Esophagus muscularis mucosa (tissue), 4 donors: Measurements from ENCODE around the gene PCDHGA2. TPM values are rescaled to one million over a fixed set of nuclear protein-coding genes. Genes with fewer than 3 reads are reported as not detected.
A peak's percentile ranks its signal among the peaks of the same experiment; 100 is the strongest.
"Not testable (repeated sequence)": the region's sequence is repeated elsewhere in the genome, so short reads cannot be mapped to it uniquely, and the experiment has no call there.

Experiments used
- DNase-seq: peaks from one replicate; pipeline ENCODE4 v3.0.0-alpha.2; 2017; ENCODE audit errors: extremely low spot score
- H3K27ac ChIP-seq, 4 donors: fragments of 200-600 bp; sonication (generic); replicated peaks in 1 of 4; 1 replicate in 3 of 4; 2 replicates in 1 of 4; pipeline ENCODE4 v1.5.1; 2016 to 2019; ENCODE audit warnings: mild to moderate bottlenecking in 1 of 4
- H3K27me3 ChIP-seq, 4 donors: fragments of 200-600 bp; sonication (generic); one replicate each; pipeline versions ENCODE4 v1.5.1 to v1.6.0; 2016 to 2019
- H3K36me3 ChIP-seq, 4 donors: fragments of 200-600 bp; sonication (generic); one replicate each; pipeline ENCODE4 v1.5.1; 2016 to 2019
- H3K4me1 ChIP-seq, 4 donors: fragments of 200-600 bp; sonication (generic); one replicate each; pipeline ENCODE4 v1.5.1; 2016 to 2019
- H3K4me3 ChIP-seq, 4 donors: fragments of 200-600 bp; sonication (generic); 1 replicate in 2 of 4; 2 replicates in 2 of 4; pipeline ENCODE4 v1.5.1; 2016 to 2019; ENCODE audit warnings: mild to moderate bottlenecking in 4 of 4, moderate library complexity in 1 of 4
- H3K9me3 ChIP-seq, 4 donors: fragments of 200-600 bp; sonication (generic); 1 replicate in 3 of 4; 2 replicates in 1 of 4; pipeline ENCODE4 v1.5.1; 2016 to 2019
- EP300 ChIP-seq: sonication (generic); formaldehyde crosslinking; IDR thresholded peaks from one replicate; pipeline ENCODE4 v1.6.1; 2017; ENCODE audit warnings: antibody characterized with exemption
- POLR2A ChIP-seq: fragments of 450-650 bp; IDR thresholded peaks from one replicate; pipeline ENCODE4 v1.6.1; 2017; ENCODE audit warnings: antibody characterized with exemption, moderate library complexity, mild to moderate bottlenecking, low read depth
- POLR2AphosphoS5 ChIP-seq, 2 donors: sonication (generic); formaldehyde crosslinking; IDR thresholded peaks; one replicate each; pipeline ENCODE4 v1.6.1; 2017; ENCODE audit warnings: antibody characterized with exemption in 2 of 2
- WGBS: methylation state at CpG from one replicate; pipeline ENCODE4 v1.1.5; 2018; 5-methylcytosine and 5-hydroxymethylcytosine counted together
- intact Hi-C: fragments of 100-400 bp; cut with DNase I; formaldehyde crosslinking; loops from one replicate; pipeline ENCODE4 v1.15.1; 2023
- total RNA-seq, 4 donors: library from RNA; depleted of rRNA; stranded (reverse); fragments of >200 nt; gene quantifications; one replicate each; pipeline versions ENCODE4 v1.1.0 to v1.2.1, GENCODE V29; 2016
- TF ChIP-seq, protein P1 (sequence below), 3 experiments: fragments of 200-600 bp in 2 of 3; fragments of 450-650 bp in 1 of 3; sonication (generic) in 2 of 3; IDR thresholded peaks; one replicate each; pipeline ENCODE4 v1.5.1; 2017 to 2019; ENCODE audit warnings: antibody characterized with exemption in 3 of 3, mild to moderate bottlenecking in 2 of 3, moderate library complexity in 1 of 3

PCDHGA2 gene
- total RNA-seq, 4 donors from 2014 or later, result 2.5 to 5.4 (median 4.0) TPM

DNA sequence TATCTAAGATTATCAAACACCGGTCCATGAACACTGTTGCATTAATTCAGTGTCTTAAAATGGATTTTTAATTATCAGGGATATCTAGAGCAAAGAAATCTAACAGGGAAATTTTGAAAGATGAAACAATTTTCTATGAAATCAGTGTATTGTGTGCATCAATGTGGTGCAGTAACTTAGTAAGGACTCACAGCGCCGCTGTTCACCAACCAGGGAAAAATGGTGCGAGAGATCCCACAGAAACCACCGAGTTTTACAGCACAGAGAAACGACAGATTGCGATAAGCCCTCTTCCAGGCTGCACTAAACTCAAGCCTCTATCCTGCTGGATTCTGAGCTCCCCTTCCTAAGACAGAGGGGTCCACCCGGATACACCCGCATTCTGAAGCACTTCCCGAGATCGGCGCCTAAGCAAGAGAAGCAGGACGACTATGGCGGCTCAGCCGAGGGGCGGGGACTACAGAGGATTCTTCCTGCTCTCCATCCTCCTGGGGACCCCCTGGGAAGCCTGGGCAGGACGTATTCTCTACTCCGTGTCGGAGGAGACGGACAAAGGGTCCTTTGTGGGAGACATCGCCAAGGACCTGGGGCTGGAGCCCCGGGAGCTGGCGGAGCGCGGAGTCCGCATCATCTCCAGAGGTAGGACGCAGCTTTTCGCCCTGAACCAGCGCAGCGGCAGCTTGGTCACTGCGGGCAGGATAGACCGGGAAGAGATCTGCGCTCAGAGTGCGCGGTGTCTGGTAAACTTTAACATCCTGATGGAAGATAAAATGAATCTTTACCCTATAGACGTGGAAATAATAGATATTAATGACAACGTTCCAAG lies 44.1 kb downstream of the PCDHGA2 start, which contains the start of gene PCDHGA7:
TSS of gene PCDHGA7 (plus strand) at position 274 of the 826 bp plus-strand sequence. CDS start at position 432, 158 bp downstream.
- Histone ChIP-seq H3K9me3 (peaks cover 5 to 99% (median 97%) of the 10 kb centered on the region in 4 donors), H3K4me1 (no peaks in the 10 kb centered on the region), H3K36me3 (peaks cover 0 to 11% (median 6%) of the 10 kb centered on the region in 4 donors), H3K27me3 (peaks cover 0 to 4% (median 0%) of the 10 kb centered on the region in 4 donors), H3K4me3 (peak within 1 kb of the TSS; percentile 12 to 45 (median 18)), H3K27ac (no peak within 1 kb of the TSS)
- DNase-seq, result no peak
- intact Hi-C loops, result no loop called here
- TF ChIP-seq, protein P1, sequence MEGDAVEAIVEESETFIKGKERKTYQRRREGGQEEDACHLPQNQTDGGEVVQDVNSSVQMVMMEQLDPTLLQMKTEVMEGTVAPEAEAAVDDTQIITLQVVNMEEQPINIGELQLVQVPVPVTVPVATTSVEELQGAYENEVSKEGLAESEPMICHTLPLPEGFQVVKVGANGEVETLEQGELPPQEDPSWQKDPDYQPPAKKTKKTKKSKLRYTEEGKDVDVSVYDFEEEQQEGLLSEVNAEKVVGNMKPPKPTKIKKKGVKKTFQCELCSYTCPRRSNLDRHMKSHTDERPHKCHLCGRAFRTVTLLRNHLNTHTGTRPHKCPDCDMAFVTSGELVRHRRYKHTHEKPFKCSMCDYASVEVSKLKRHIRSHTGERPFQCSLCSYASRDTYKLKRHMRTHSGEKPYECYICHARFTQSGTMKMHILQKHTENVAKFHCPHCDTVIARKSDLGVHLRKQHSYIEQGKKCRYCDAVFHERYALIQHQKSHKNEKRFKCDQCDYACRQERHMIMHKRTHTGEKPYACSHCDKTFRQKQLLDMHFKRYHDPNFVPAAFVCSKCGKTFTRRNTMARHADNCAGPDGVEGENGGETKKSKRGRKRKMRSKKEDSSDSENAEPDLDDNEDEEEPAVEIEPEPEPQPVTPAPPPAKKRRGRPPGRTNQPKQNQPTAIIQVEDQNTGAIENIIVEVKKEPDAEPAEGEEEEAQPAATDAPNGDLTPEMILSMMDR (IDR thresholded peaks at IDR 0.05), result peak in 1 of 3 experiments; percentile 3
- no peak for TF ChIP-seq POLR2AphosphoS5 (IDR thresholded peaks at IDR 0.05)
- 13% methylated on average over 30 of the region's 37 CpGs for WGBS

DNA sequence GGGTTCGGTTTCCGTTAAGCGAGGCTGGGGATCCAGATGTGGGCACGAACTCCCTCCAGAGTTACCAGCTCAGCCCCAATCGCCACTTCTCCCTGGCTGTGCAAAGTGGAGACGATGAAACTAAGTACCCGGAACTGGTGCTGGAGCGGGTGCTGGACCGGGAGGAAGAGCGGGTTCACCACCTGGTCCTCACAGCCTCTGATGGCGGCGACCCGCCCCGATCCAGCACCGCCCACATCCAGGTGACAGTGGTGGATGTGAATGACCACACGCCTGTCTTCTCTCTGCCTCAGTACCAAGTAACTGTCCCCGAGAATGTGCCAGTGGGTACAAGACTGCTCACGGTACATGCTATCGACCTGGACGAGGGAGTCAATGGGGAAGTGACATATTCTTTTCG lies 44.8 kb downstream of the PCDHGA2 start:
- TF ChIP-seq, protein P1 (IDR thresholded peaks at IDR 0.05), result no peak
- no peak for TF ChIP-seq POLR2AphosphoS5 (IDR thresholded peaks at IDR 0.05)
- no peak for TF ChIP-seq EP300
- TF ChIP-seq POLR2A, result no peak
- Histone ChIP-seq H3K27me3 (peaks cover 0 to 4% (median 0%) of the 10 kb centered on the region in 4 donors), H3K27ac (no peak overlapping the region), H3K9me3 (peaks cover 5 to 95% (median 94%) of the 10 kb centered on the region in 4 donors), H3K4me3 (peak overlapping the region in 3 of 4 donors; percentile 14 to 45 (median 22)), H3K36me3 (peaks cover 0 to 11% (median 6%) of the 10 kb centered on the region in 4 donors), H3K4me1 (no peaks in the 10 kb centered on the region)
- no peak for DNase-seq
- WGBS, result 30% methylated on average over 21 of the region's 21 CpGs
- intact Hi-C loops, result no loop called here

DNA sequence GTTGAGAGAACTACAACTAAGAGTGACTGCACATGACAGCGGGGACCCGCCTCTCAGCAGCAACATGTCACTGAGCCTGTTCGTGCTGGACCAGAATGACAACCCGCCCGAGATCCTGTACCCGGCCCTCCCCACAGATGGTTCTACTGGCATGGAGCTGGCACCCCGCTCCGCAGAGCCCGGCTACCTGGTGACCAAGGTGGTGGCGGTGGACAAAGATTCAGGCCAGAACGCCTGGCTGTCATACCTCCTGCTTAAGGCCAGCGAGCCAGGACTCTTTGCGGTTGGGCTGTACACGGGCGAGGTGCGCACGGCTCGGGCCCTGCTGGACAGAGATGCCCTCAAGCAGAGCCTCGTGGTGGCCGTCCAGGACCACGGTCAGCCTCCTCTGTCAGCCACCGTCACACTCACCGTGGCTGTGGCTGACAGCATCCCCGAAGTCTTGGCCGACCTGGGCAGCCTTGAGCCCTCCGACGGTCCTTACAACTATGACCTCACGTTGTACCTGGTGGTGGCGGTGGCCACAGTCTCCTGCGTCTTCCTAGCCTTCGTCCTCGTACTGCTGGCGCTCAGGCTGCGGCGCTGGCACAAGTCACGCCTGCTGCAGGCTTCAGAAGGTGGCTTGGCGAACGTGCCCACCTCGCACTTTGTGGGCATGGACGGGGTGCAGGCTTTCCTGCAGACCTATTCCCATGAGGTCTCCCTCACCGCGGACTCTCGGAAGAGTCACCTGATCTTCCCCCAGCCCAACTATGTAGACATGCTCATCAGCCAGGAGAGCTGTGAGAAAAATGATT lies 46.1 kb downstream of the PCDHGA2 start:
- 47% methylated on average over 22 of the region's 43 CpGs for WGBS
- Histone ChIP-seq H3K27me3 (peaks cover 0 to 8% (median 0%) of the 10 kb centered on the region in 4 donors), H3K27ac (no peak overlapping the region), H3K36me3 (peaks cover 0 to 13% (median 9%) of the 10 kb centered on the region in 4 donors), H3K4me3 (no peak overlapping the region), H3K9me3 (peaks cover 5 to 97% (median 95%) of the 10 kb centered on the region in 4 donors), H3K4me1 (no peaks in the 10 kb centered on the region)
- intact Hi-C loops, result no loop called here
- no peak for DNase-seq
- no peak for TF ChIP-seq POLR2AphosphoS5 (IDR thresholded peaks at IDR 0.05)
- TF ChIP-seq, protein P1 (IDR thresholded peaks at IDR 0.05), result no peak
- TF ChIP-seq EP300, result no peak
- TF ChIP-seq POLR2A, result no peak

DNA sequence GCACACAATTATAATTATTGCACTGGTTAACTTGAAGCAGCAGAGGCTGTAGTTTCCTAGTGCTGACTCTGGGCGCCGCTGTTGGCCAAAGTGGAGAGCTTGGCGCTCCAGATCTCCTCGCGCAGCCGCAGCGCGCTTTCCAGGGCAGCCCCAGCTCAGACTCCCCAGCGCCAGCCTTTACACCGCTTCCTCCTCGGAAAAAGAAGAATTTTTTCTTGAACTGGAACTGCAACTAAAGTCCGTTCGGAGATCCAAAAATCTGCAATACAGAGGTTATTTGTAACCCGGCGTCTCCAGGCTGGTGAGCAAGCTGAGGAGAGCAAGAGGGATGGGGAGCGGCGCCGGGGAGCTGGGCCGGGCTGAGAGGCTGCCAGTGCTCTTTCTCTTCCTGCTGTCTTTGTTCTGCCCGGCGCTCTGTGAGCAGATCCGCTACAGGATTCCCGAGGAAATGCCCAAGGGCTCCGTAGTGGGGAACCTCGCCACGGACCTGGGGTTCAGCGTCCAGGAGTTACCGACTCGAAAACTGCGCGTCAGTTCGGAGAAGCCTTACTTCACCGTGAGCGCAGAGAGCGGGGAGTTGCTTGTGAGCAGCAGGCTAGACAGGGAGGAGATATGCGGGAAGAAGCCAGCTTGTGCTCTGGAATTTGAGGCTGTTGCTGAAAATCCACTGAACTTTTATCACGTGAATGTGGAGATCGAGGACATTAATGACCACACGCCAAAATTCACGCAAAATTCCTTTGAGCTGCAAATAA lies 49.2 kb downstream of the PCDHGA2 start, which contains the start of gene PCDHGB4:
TSS of gene PCDHGB4 (plus strand) at position 142 of the 755 bp plus-strand sequence. CDS start at position 329, 187 bp downstream.
- DNase-seq, result not testable (repeated sequence)

More for the DNA sequence above, 49.2 kb downstream of the PCDHGA2 start, which contains the start of gene PCDHGB4:
- peak within 1 kb of the TSS in 2 of 4 donors; percentile 31 to 33 for H3K4me3 ChIP-seq
- intact Hi-C loops, H3K27ac ChIP-seq, H3K4me1 ChIP-seq: not testable (repeated sequence)
- H3K9me3 ChIP-seq, result peaks cover 7 to 97% (median 97%) of the 10 kb centered on the region in 4 donors
- TF ChIP-seq, protein P1 (IDR thresholded peaks at IDR 0.05), result peak in 2 of 3 experiments; percentile 8 to 28
- WGBS, result 18% methylated on average over 14 of the region's 40 CpGs
- H3K27me3 ChIP-seq, result peaks cover 0 to 12% (median 0%) of the 10 kb centered on the region in 4 donors
- H3K36me3 ChIP-seq, result peaks cover 0 to 12% (median 8%) of the 10 kb centered on the region in 4 donors
